VCaP (cell line): Measurements from ENCODE around the gene HNF4A.
A peak's percentile ranks its signal among the peaks of the same experiment; 100 is the strongest.
"Not testable (repeated sequence)": the region's sequence is repeated elsewhere in the genome, so short reads cannot be mapped to it uniquely, and the experiment has no call there.

Experiments used
- H3K27ac ChIP-seq: fragments of 450-650 bp; 2 replicates; pipeline ENCODE4 v1.5.1; 2017
- TF ChIP-seq, protein P1 (sequence below): fragments of 450-650 bp; conservative IDR thresholded peaks from 2 replicates; pipeline ENCODE4 v1.5.1; 2017; ENCODE audit warnings: mild to moderate bottlenecking, moderate library complexity

The HNF4A gene

DNA sequence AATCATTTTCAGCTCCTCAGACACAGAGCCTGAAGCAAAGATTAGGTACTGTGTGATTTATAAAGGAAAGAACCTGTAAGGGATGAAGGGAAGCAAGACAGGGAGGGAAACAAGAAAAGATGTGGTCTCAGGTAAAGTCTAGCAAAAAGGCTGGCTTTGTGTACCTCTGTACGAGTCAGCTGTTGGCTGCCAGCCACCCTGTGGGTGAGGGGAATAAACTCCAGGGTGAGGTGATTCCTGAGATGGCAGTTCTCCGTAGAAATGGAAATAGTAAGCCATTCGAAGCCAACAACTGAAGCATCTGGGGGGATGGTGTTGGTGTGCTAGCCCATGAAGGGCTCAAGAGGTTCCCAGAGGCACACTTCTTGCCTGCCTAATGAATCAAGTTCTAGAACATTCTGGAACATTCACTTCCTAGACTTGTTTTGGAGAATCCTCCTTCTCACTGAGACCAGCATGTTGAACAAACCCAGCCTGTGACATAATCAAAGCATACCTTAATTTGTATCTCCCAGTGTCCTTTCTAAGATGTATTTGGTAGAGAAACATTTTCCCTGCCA, 109.6 kb downstream of the HNF4A start:
- no peak overlapping the region for H3K27ac ChIP-seq
- TF ChIP-seq, protein P1, sequence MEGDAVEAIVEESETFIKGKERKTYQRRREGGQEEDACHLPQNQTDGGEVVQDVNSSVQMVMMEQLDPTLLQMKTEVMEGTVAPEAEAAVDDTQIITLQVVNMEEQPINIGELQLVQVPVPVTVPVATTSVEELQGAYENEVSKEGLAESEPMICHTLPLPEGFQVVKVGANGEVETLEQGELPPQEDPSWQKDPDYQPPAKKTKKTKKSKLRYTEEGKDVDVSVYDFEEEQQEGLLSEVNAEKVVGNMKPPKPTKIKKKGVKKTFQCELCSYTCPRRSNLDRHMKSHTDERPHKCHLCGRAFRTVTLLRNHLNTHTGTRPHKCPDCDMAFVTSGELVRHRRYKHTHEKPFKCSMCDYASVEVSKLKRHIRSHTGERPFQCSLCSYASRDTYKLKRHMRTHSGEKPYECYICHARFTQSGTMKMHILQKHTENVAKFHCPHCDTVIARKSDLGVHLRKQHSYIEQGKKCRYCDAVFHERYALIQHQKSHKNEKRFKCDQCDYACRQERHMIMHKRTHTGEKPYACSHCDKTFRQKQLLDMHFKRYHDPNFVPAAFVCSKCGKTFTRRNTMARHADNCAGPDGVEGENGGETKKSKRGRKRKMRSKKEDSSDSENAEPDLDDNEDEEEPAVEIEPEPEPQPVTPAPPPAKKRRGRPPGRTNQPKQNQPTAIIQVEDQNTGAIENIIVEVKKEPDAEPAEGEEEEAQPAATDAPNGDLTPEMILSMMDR: no peak

GRCh38 chr20:44467289-44467883, 111.9 kb downstream of the HNF4A start:
- TF ChIP-seq, protein P1: no peak
- no peak overlapping the region for H3K27ac ChIP-seq

GRCh38 chr20:44468044-44468782, 112.7 kb downstream of the HNF4A start:
- TF ChIP-seq, protein P1: no peak
- H3K27ac ChIP-seq: no peak overlapping the region

- TF ChIP-seq, protein P1: no peak
- H3K27ac ChIP-seq: no peak overlapping the region
These were observed 114.8 kb downstream of the HNF4A start for GRCh38 chr20:44470327-44470726.

DNA sequence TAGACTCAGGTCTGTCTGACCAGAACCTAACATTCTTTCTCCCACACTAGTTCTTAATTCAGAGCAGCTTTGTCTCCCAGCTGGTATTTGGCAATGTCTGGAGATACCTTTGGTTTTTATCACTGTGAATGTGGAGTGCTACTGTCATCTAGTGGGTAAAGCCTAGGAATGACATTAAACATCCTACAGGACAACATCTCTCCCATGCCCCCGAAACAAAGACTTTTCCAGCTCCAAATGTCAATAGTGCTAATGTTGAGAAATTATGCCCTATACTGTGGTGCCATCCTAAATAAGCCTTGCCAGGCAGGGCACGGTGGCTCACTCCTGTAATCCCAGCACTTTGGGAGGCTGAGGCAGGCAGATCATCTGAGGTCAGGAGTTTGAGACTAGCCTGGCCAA, 116.0 kb downstream of the HNF4A start:
- TF ChIP-seq, protein P1: peak; percentile 98
- H3K27ac ChIP-seq: no peak overlapping the region

DNA sequence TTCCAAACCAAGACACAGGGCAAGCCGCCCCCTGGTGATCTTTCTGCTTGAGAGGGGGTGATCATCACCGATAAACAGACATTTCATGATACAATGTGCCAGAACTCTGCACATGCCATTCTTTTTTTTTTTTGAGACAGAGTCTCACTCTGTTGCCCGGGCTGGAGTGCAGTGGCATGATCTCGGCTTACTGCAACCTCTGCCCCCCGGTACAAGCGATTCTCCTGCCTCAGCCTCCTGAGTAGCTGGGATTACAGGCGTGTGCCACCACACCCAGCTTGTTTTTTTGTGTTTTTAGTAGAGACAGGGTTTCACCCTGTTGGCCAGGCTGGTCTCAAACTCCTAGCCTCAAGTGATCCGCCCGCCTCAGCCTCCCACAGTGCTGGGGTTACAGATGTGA, 116.8 kb downstream of the HNF4A start:
- H3K27ac ChIP-seq: not testable (repeated sequence)

GRCh38 chr20:44475372-44475693, 119.8 kb downstream of the HNF4A start:
- peak overlapping the region; percentile 81 for H3K27ac ChIP-seq
- TF ChIP-seq, protein P1: no peak
